BJ (cell line): ENCODE measurements around the gene DOCK4. TPM values are rescaled to one million over a fixed set of nuclear protein-coding genes. Genes with fewer than 3 reads are reported as not detected.

Source experiments
- CTCF ChIA-PET: fragments of 350-600 bp; formaldehyde crosslinking; extraction: SDS; loops from one replicate; lab custom pipeline; 2021; ENCODE audit warnings: antibody characterized with exemption, inconsistent platforms; lab: Yijun Ruan, JAX
- POLR2A ChIA-PET: fragments of 300-600 bp; sonication (Branson Sonifier 250); formaldehyde crosslinking; extraction: SDS; loops from one replicate; lab custom pipeline; 2021; ENCODE audit warnings: antibody characterized with exemption; lab: Charles Lee
- DNase-seq: peaks from one replicate; pipeline ENCODE4 v3.0.0-alpha.2; 2011; ENCODE audit warnings: low read depth
- H3K27me3 ChIP-seq: 2 replicates; pipeline ENCODE4 v1.6.0; 2011; ENCODE audit warnings: low read length; ENCODE audit not compliant: control insufficient read depth, insufficient read depth
- H3K36me3 ChIP-seq: 2 replicates; pipeline ENCODE4 v1.5.1; 2011; ENCODE audit warnings: low read length; ENCODE audit not compliant: control insufficient read depth, insufficient read depth
- H3K4me3 ChIP-seq: 2 replicates; pipeline ENCODE4 v1.5.1; 2011; ENCODE audit warnings: low read depth, mild to moderate bottlenecking, control low read depth, low read length
- polyA plus RNA-seq: library from polyadenylated mRNA; depleted of rRNA; stranded (reverse); fragments of >200 nt; gene quantifications from 2 replicates; pipeline ENCODE4 v1.2.3, GENCODE V29; 2011
- TF ChIP-seq, protein P1 (sequence below): IDR thresholded peaks from 2 replicates; pipeline ENCODE4 v1.5.1; 2011; ENCODE audit warnings: low read depth, mild to moderate bottlenecking, control low read depth, inconsistent platforms, low read length, moderate library complexity; ENCODE audit not compliant: insufficient read depth

Gene DOCK4
- polyA plus RNA-seq, 1 experiment = 0.15 TPM

DNA sequence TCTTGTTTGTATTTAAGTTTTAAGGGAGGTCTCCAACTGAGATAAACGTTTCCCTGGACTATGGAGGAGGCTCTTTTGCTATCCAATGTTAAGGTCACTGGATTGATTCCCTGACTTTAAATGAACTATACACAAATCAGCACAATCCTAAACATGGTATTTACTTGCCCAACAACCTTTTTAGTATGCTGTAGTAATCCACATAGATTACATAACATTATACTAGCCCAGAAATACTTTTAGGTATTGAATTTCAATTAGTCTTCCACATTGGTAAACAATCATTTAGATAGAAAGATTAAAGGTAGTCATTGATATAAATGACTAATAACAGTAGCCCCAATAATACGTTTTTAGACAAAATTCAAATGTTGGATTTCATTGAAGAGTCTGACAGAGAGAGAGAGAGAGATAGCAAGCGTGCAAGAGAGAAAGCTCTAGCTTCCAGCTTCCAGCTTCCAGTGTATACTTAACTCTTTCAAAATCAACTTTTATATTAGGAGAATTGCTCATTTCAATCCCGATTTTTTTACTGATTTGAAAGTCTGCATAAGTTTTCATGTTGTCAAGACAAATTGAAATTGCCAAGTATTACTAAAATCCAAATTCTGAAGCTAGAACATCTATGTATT, 155.8 kb downstream of the DOCK4 start:
- POLR2A ChIA-PET = no interaction called here

DNA sequence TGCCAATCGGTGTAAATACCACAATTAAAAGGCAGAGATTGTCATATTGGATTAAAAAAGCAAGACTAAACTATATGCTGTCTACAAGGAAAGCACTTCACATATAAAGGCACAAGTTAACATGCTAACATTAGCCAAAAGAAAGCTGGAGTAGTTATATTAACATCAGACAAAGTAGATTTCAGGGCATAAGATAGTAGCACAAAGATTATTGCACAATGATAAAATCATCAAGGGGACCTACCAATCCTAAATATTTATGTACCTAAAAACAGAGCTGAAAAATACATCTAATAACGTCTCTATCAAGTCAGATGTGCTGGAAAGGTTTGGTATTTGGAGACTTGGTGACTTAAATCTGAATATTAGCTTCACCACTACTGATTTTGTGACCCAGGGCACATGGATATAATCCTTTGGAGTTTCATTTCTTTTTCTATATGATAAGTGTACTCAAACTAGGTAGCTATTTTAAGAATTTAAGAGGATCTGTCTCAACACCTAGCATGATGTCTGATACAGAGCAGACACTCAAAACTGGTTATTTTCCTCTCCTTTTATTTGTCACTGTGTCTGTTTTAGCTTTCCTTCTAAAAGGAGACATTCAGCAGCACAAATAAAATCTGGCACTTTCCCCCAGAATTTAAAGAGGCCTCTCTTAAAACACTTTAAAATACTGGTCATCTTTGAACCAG, 156.5 kb downstream of the DOCK4 start:
- Histone ChIP-seq H3K4me3 (no peak overlapping the region), H3K27me3 (no peaks in the 10 kb centered on the region), H3K36me3 (no peaks in the 10 kb centered on the region)
- ChIA-PET CTCF (interaction anchor here (0.7 kb wide), 1 partner anchor 108 kb away, joined by 4 read pairs; no protein-coding TSS in a partner anchor), POLR2A (no interaction called here)
- no peak for DNase-seq
- TF ChIP-seq, protein P1, sequence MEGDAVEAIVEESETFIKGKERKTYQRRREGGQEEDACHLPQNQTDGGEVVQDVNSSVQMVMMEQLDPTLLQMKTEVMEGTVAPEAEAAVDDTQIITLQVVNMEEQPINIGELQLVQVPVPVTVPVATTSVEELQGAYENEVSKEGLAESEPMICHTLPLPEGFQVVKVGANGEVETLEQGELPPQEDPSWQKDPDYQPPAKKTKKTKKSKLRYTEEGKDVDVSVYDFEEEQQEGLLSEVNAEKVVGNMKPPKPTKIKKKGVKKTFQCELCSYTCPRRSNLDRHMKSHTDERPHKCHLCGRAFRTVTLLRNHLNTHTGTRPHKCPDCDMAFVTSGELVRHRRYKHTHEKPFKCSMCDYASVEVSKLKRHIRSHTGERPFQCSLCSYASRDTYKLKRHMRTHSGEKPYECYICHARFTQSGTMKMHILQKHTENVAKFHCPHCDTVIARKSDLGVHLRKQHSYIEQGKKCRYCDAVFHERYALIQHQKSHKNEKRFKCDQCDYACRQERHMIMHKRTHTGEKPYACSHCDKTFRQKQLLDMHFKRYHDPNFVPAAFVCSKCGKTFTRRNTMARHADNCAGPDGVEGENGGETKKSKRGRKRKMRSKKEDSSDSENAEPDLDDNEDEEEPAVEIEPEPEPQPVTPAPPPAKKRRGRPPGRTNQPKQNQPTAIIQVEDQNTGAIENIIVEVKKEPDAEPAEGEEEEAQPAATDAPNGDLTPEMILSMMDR = no peak

More for the DNA sequence above, 155.8 kb downstream of the DOCK4 start:
- Histone ChIP-seq H3K27me3 (no peaks in the 10 kb centered on the region), H3K36me3 (no peaks in the 10 kb centered on the region), H3K4me3 (no peak overlapping the region)
- TF ChIP-seq, protein P1 = no peak
- CTCF ChIA-PET = interaction anchor here (0.7 kb wide), 1 partner anchor 109 kb away, joined by 4 read pairs; no protein-coding TSS in a partner anchor
- DNase-seq = no peak

- Histone ChIP-seq H3K36me3 (no peaks in the 10 kb centered on the region), H3K4me3 (no peak overlapping the region), H3K27me3 (no peaks in the 10 kb centered on the region)
- ChIA-PET POLR2A (no interaction called here), CTCF (no interaction called here)
- TF ChIP-seq, protein P1 = no peak
- DNase-seq = no peak
Observed at GRCh38 chr7:112047421-112047820, 158.8 kb downstream of the DOCK4 start.

GRCh38 chr7:112045222-112045621, 161.0 kb downstream of the DOCK4 start:
- TF ChIP-seq, protein P1 = no peak
- ChIA-PET POLR2A (no interaction called here), CTCF (no interaction called here)
- no peaks in the 10 kb centered on the region for H3K36me3 ChIP-seq
- H3K4me3 ChIP-seq = no peak overlapping the region
- H3K27me3 ChIP-seq = no peaks in the 10 kb centered on the region
- DNase-seq = no peak

- no peak overlapping the region for H3K4me3 ChIP-seq
- no peaks in the 10 kb centered on the region for H3K36me3 ChIP-seq
- POLR2A ChIA-PET = no interaction called here
- CTCF ChIA-PET = no interaction called here
- DNase-seq = no peak
- TF ChIP-seq, protein P1 = no peak
- H3K27me3 ChIP-seq = no peaks in the 10 kb centered on the region
Observed at GRCh38 chr7:112042631-112043030, 163.6 kb downstream of the DOCK4 start.
